HCT116 (cell line): ENCODE results near the gene HDAC8. TPM values are rescaled to one million over a fixed set of nuclear protein-coding genes. Genes with fewer than 3 reads are reported as not detected.

Source experiments
- ATAC-seq: fragments of 200-7000 bp; cut with Tn5 transposase; 2 replicates; pipeline ENCODE4 v1.9.1; 2020; ENCODE audit warnings: mild to moderate bottlenecking, moderate library complexity
- BruUV-seq: library from RNA; stranded (reverse); fragments of 400-500 nt; replicated peaks from 2 replicates; lab custom pipeline; 2021; lab: Mats Ljungman, UMichigan
- CTCF ChIA-PET: fragments of 300-600 bp; sonication (Branson Sonifier 250); formaldehyde crosslinking; loops from one replicate; lab custom pipeline; 2021; ENCODE audit warnings: antibody characterized with exemption; lab: Charles Lee
- POLR2A ChIA-PET: fragments of 300-600, 350-600 bp; sonication (Branson Sonifier 250); formaldehyde crosslinking; loops from one replicate; lab custom pipeline; 2021; ENCODE audit warnings: antibody characterized with exemption; lab: Charles Lee
- RAD21 ChIA-PET, 2 experiments: fragments of 300-600 bp; sonication (Branson Sonifier 250); formaldehyde crosslinking; loops; one replicate each; lab custom pipeline; 2023; ENCODE audit warnings: low total read pairs in 2 of 2; ENCODE audit not compliant: uncharacterized antibody in 2 of 2, unreplicated experiment in 2 of 2, low non-redundant PET in 1 of 2; lab: Charles Lee
- DNase-seq: peaks from one replicate; pipeline ENCODE4 v3.0.0-alpha.2; 2010; ENCODE audit warnings: low read depth, low spot score
- H2AFZ ChIP-seq: fragments of 200-600 bp; shearing (Covaris generic), sonication (generic); 2 replicates; pipeline ENCODE4 v1.6.1; 2017; ENCODE audit warnings: low read depth, mixed run types, mixed read lengths, antibody characterized with exemption, low read length; ENCODE audit not compliant: poor library complexity, severe bottlenecking
- H3K27ac ChIP-seq: 2 replicates; pipeline ENCODE4 v1.5.1; 2012; ENCODE audit warnings: low read depth, low read length
- H3K27me3 ChIP-seq: fragments of 200-600 bp; sonication (generic); 2 replicates; pipeline ENCODE4 v1.6.1; 2016; ENCODE audit warnings: mixed run types, low read length, mixed read lengths; ENCODE audit not compliant: insufficient read depth
- H3K36me3 ChIP-seq, 2 experiments: fragments of 200-500 bp in 1 of 2; fragments of 200-600 bp in 1 of 2; sonication (Bioruptor generic) in 1 of 2; sonication (generic) in 1 of 2; 2 replicates each; pipeline versions ENCODE4 v1.5.1 to v1.6.1; 2014 to 2016; ENCODE audit warnings: low read length in 2 of 2, inconsistent platforms in 1 of 2, mixed read lengths in 1 of 2, mixed run types in 1 of 2; ENCODE audit not compliant: insufficient read depth in 2 of 2, control insufficient read depth in 1 of 2
- H3K4me1 ChIP-seq, 2 experiments: fragments of 200-600 bp in 1 of 2; sonication (generic) in 1 of 2; 2 replicates each; pipeline versions ENCODE4 v1.5.1 to v1.6.1; 2012 to 2017; ENCODE audit warnings: low read length in 2 of 2, inconsistent platforms in 1 of 2, mild to moderate bottlenecking in 1 of 2, mixed read lengths in 1 of 2, mixed run types in 1 of 2, moderate library complexity in 1 of 2; ENCODE audit not compliant: insufficient read depth in 2 of 2, control insufficient read depth in 1 of 2
- H3K4me2 ChIP-seq: fragments of 200-600 bp; sonication (generic); 2 replicates; pipeline ENCODE4 v1.6.1; 2017; ENCODE audit warnings: mixed run types, low read length, mixed read lengths
- H3K4me3 ChIP-seq, 2 experiments: fragments of 200-600 bp in 1 of 2; sonication (generic) in 1 of 2; replicated peaks in 1 of 2; 2 replicates each; pipeline ENCODE4 v1.5.1; 2011 to 2016; ENCODE audit warnings: low read length in 2 of 2, control low read depth in 1 of 2, low read depth in 1 of 2, mild to moderate bottlenecking in 1 of 2, mixed read lengths in 1 of 2, mixed run types in 1 of 2
- H3K79me2 ChIP-seq: fragments of 200-600 bp; sonication (generic); 2 replicates; pipeline ENCODE4 v1.6.1; 2017; ENCODE audit warnings: mild to moderate bottlenecking, mixed run types, low read length, moderate library complexity, mixed read lengths; ENCODE audit not compliant: insufficient read depth
- H3K9ac ChIP-seq: fragments of 200-600 bp; sonication (generic); 2 replicates; pipeline ENCODE4 v1.6.1; 2016; ENCODE audit warnings: low read length, mixed read lengths
- H3K9me2 ChIP-seq: fragments of 200-600 bp; sonication (generic), shearing (Covaris generic); 2 replicates; pipeline ENCODE4 v1.6.1; 2017; ENCODE audit warnings: mixed run types, mild to moderate bottlenecking, moderate library complexity; ENCODE audit not compliant: insufficient read depth
- H3K9me3 ChIP-seq, 2 experiments: fragments of 200-500 bp in 1 of 2; fragments of 200-600 bp in 1 of 2; sonication (Bioruptor generic) in 1 of 2; sonication (generic) in 1 of 2; 2 replicates each; pipeline ENCODE4 v1.6.1; 2014 to 2017; ENCODE audit warnings: low read length in 2 of 2, mixed read lengths in 2 of 2, inconsistent platforms in 1 of 2, low read depth in 1 of 2, mild to moderate bottlenecking in 1 of 2, mixed run types in 1 of 2, moderate library complexity in 1 of 2; ENCODE audit not compliant: control insufficient read depth in 1 of 2, insufficient read depth in 1 of 2
- H4K20me1 ChIP-seq: fragments of 200-600 bp; sonication (generic), shearing (Covaris generic); 2 replicates; pipeline ENCODE4 v1.6.1; 2017; ENCODE audit warnings: mixed run types, mild to moderate bottlenecking, moderate library complexity; ENCODE audit not compliant: insufficient read depth
- CBX3 ChIP-seq: IDR thresholded peaks from 2 replicates; pipeline ENCODE4 v1.6.1; 2012; ENCODE audit warnings: low read depth
- CEBPB ChIP-seq: IDR thresholded peaks from 2 replicates; pipeline ENCODE4 v1.6.1; 2012; ENCODE audit warnings: low read depth
- ELF1 ChIP-seq: IDR thresholded peaks from 2 replicates; pipeline ENCODE4 v1.6.1; 2012; ENCODE audit warnings: low read depth, borderline replicate concordance
- EZH2 ChIP-seq: fragments of 200-600 bp; sonication (generic); IDR thresholded peaks from 2 replicates; pipeline ENCODE4 v1.6.1; 2017; ENCODE audit warnings: antibody characterized with exemption, mixed run types
- EZH2phosphoT487 ChIP-seq: fragments of 200-600 bp; IDR thresholded peaks from 2 replicates; pipeline ENCODE4 v1.6.1; 2018; ENCODE audit warnings: antibody characterized with exemption, borderline replicate concordance
- FOSL1 ChIP-seq: IDR thresholded peaks from 2 replicates; pipeline ENCODE4 v1.6.1; 2012; ENCODE audit warnings: low read depth
- POLR2AphosphoS5 ChIP-seq: IDR thresholded peaks from 2 replicates; pipeline ENCODE4 v1.6.1; 2011; ENCODE audit warnings: mild to moderate bottlenecking, low read depth, low read length, moderate library complexity
- RAD21 ChIP-seq: IDR thresholded peaks from 2 replicates; pipeline ENCODE4 v1.6.1; 2012; ENCODE audit warnings: low read depth, mild to moderate bottlenecking
- SP1 ChIP-seq: IDR thresholded peaks from 2 replicates; pipeline ENCODE4 v1.6.1; 2012; ENCODE audit warnings: low read depth
- YY1 ChIP-seq: IDR thresholded peaks from 2 replicates; pipeline ENCODE4 v1.6.1; 2011; ENCODE audit warnings: low read length, low read depth, moderate library complexity, mild to moderate bottlenecking; ENCODE audit not compliant: insufficient replicate concordance; ENCODE audit errors: extremely low read depth
- ZFX ChIP-seq: fragments of 450-650 bp; IDR thresholded peaks from 2 replicates; pipeline ENCODE4 v1.6.1; 2017
- intact Hi-C: fragments of 100-400 bp; cut with micrococcal nuclease; formaldehyde crosslinking; loops from 2 replicates; pipeline ENCODE4 v1.10.0; 2022
- total RNA-seq: library from RNA; stranded (reverse); gene quantifications from one replicate; pipeline ENCODE4 v1.2.1, GENCODE V29; 2021; ENCODE audit not compliant: unreplicated experiment
- TF ChIP-seq, protein P1 (sequence below): IDR thresholded peaks from 2 replicates; pipeline ENCODE4 v1.6.1; 2012
- TF ChIP-seq, protein P2 (sequence below): IDR thresholded peaks from 2 replicates; pipeline ENCODE4 v1.6.1; 2012
- TF ChIP-seq, protein P3 (sequence below): IDR thresholded peaks from 2 replicates; pipeline ENCODE4 v1.6.1; 2012; ENCODE audit warnings: low read depth
- TF ChIP-seq, protein P4 (sequence below), 3 experiments: fragments of 200-600 bp in 1 of 3; sonication (generic) in 1 of 3; IDR thresholded peaks in 2 of 3; conservative IDR thresholded peaks in 1 of 3; 2 replicates each; pipeline ENCODE4 v1.5.1; 2012 to 2017; ENCODE audit warnings: low read depth in 2 of 3, low read length in 2 of 3, antibody characterized with exemption in 1 of 3, borderline replicate concordance in 1 of 3, control low read depth in 1 of 3, mild to moderate bottlenecking in 1 of 3, mixed read lengths in 1 of 3, mixed run types in 1 of 3, moderate library complexity in 1 of 3; ENCODE audit not compliant: insufficient read depth in 1 of 3
- TF ChIP-seq, protein P5 (sequence below): IDR thresholded peaks from 2 replicates; pipeline ENCODE4 v1.6.1; 2011; ENCODE audit warnings: mild to moderate bottlenecking, low read length, moderate library complexity; ENCODE audit not compliant: insufficient replicate concordance; ENCODE audit errors: extremely low read depth

Gene HDAC8
- total RNA-seq, 1 experiment from 2014 or later = 24.1 TPM

DNA sequence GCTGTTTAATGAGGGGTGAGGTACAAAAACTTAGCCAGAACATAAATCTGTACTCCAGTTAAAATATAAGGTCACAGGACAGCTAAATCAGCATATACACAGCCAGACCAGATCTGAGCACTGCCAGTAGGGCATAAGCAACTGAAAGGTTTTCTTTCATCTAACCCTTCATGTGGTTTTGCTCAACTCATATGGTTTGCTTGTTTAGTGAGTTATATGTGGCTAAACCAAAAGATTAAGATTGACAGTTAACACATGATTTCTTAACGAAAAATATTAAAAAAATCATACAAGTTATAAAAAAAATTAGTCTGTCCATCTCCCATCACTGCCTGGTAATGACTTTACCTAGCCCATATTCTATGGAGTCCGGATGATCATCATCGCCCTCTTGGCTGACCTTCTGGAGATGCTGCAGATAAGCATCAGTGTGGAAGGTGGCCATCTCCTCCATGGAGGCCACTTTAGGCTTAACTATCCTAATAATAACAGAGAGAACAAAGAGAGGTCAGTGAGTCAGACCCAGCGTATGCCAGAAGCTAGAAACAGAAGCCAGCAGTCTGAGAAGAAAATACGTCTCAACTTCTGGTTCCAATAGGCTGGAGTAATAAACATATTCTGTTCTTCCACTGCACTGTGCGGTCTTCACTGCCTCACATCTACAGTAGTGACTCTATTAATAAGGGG, 4.1 kb downstream of the HDAC8 start:
- Histone ChIP-seq H3K9ac (no peak overlapping the region), H2AFZ (no peak overlapping the region), H3K4me1 (no peaks in the 10 kb centered on the region; a peak in 1 of 4 replicates), H3K27me3 (no peaks in the 10 kb centered on the region), H3K36me3 (peaks cover 0 to 6% of the 10 kb centered on the region in 2 experiments; a peak in 2 of 4 replicates), H3K79me2 (no peaks in the 10 kb centered on the region; the same call in 1 of the 2 replicates), H3K4me2 (no peak overlapping the region), H3K9me2 (no peaks in the 10 kb centered on the region), H3K9me3 (no peaks in the 10 kb centered on the region), H3K27ac (no peak overlapping the region), H4K20me1 (no peaks in the 10 kb centered on the region)
- no TSS peak for BruUV-seq
- no peak for DNase-seq
- RAD21 ChIA-PET = no interaction called here
- intact Hi-C loops = no loop called here
- POLR2A ChIA-PET = no interaction called here
- no peak for TF ChIP-seq EZH2phosphoT487
- TF ChIP-seq, protein P1, sequence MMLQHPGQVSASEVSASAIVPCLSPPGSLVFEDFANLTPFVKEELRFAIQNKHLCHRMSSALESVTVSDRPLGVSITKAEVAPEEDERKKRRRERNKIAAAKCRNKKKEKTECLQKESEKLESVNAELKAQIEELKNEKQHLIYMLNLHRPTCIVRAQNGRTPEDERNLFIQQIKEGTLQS = no peak
- no peak for TF ChIP-seq FOSL1
- TF ChIP-seq SP1 = no peak
- TF ChIP-seq, protein P2, sequence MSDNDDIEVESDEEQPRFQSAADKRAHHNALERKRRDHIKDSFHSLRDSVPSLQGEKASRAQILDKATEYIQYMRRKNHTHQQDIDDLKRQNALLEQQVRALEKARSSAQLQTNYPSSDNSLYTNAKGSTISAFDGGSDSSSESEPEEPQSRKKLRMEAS = no peak
- TF ChIP-seq POLR2AphosphoS5 = no peak
- TF ChIP-seq, protein P3, sequence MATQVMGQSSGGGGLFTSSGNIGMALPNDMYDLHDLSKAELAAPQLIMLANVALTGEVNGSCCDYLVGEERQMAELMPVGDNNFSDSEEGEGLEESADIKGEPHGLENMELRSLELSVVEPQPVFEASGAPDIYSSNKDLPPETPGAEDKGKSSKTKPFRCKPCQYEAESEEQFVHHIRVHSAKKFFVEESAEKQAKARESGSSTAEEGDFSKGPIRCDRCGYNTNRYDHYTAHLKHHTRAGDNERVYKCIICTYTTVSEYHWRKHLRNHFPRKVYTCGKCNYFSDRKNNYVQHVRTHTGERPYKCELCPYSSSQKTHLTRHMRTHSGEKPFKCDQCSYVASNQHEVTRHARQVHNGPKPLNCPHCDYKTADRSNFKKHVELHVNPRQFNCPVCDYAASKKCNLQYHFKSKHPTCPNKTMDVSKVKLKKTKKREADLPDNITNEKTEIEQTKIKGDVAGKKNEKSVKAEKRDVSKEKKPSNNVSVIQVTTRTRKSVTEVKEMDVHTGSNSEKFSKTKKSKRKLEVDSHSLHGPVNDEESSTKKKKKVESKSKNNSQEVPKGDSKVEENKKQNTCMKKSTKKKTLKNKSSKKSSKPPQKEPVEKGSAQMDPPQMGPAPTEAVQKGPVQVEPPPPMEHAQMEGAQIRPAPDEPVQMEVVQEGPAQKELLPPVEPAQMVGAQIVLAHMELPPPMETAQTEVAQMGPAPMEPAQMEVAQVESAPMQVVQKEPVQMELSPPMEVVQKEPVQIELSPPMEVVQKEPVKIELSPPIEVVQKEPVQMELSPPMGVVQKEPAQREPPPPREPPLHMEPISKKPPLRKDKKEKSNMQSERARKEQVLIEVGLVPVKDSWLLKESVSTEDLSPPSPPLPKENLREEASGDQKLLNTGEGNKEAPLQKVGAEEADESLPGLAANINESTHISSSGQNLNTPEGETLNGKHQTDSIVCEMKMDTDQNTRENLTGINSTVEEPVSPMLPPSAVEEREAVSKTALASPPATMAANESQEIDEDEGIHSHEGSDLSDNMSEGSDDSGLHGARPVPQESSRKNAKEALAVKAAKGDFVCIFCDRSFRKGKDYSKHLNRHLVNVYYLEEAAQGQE = no peak
- TF ChIP-seq YY1 = no peak
- no peak for TF ChIP-seq EZH2
- TF ChIP-seq ZFX = no peak
- TF ChIP-seq, protein P4, sequence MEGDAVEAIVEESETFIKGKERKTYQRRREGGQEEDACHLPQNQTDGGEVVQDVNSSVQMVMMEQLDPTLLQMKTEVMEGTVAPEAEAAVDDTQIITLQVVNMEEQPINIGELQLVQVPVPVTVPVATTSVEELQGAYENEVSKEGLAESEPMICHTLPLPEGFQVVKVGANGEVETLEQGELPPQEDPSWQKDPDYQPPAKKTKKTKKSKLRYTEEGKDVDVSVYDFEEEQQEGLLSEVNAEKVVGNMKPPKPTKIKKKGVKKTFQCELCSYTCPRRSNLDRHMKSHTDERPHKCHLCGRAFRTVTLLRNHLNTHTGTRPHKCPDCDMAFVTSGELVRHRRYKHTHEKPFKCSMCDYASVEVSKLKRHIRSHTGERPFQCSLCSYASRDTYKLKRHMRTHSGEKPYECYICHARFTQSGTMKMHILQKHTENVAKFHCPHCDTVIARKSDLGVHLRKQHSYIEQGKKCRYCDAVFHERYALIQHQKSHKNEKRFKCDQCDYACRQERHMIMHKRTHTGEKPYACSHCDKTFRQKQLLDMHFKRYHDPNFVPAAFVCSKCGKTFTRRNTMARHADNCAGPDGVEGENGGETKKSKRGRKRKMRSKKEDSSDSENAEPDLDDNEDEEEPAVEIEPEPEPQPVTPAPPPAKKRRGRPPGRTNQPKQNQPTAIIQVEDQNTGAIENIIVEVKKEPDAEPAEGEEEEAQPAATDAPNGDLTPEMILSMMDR (IDR thresholded peaks at IDR 0.05 in 2 of 3, conservative IDR thresholded peaks at IDR 0.05 in 1 of 3; ENCODE audit: borderline replicate concordance in 1 of 3, insufficient read depth in 1 of 3, low read depth in 2 of 3, low read length in 2 of 3) = no peak
- no peak for TF ChIP-seq RAD21
- TF ChIP-seq CBX3 = no peak
- no peak for TF ChIP-seq ELF1
- TF ChIP-seq, protein P5, sequence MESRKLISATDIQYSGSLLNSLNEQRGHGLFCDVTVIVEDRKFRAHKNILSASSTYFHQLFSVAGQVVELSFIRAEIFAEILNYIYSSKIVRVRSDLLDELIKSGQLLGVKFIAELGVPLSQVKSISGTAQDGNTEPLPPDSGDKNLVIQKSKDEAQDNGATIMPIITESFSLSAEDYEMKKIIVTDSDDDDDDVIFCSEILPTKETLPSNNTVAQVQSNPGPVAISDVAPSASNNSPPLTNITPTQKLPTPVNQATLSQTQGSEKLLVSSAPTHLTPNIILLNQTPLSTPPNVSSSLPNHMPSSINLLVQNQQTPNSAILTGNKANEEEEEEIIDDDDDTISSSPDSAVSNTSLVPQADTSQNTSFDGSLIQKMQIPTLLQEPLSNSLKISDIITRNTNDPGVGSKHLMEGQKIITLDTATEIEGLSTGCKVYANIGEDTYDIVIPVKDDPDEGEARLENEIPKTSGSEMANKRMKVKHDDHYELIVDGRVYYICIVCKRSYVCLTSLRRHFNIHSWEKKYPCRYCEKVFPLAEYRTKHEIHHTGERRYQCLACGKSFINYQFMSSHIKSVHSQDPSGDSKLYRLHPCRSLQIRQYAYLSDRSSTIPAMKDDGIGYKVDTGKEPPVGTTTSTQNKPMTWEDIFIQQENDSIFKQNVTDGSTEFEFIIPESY = no peak
- no peak for TF ChIP-seq CEBPB
- TF ChIP-seq, all 23 proteins: peak for 0
- no peak for ATAC-seq
- CTCF ChIA-PET = no interaction called here
- H3K4me3 ChIP-seq = no peak overlapping the region
